ENCODE measurements around the gene ALX3.

Gene ALX3

DNA sequence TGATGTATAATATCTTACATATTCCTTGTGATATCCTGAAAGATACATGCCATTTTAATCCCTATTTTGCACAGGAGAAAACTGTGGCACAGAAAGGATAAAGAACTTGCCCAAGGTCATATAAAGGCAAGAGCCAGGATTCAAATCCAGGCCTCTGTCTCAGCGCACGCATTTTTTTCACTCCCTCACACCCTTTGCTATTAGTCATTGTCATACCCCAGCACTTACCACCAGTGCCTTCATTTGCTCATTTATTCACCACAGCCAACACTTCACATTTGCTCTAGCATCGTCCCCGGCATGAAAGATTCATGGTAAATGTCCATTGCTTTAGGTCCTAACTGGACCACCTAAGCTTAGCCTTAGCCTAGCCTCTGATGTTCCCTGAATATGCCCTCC is 14.2 kb downstream of the ALX3 start:
- H3K36me3 ChIP-seq (ENCODE audit: insufficient read depth, low read length), result peaks cover 17% of the 10 kb centered on the region; the same call in 1 of the 2 replicates
- H3K27me3 ChIP-seq (ENCODE audit: insufficient read depth, low read length), result no peaks in the 10 kb centered on the region
- H3K4me3 ChIP-seq (ENCODE audit: low read depth, low read length), result no peak overlapping the region
- H3K79me2 ChIP-seq (ENCODE audit: control insufficient read depth, insufficient read depth, low read length, unreplicated experiment), result no peaks in the 10 kb centered on the region
- H2AFZ ChIP-seq (ENCODE audit: low read length, unreplicated experiment), result no peak overlapping the region
- peaks cover 44% of the 10 kb centered on the region for H3K4me1 ChIP-seq (ENCODE audit: control insufficient read depth, insufficient read depth, low read length, unreplicated experiment)
- H3K27ac ChIP-seq (ENCODE audit: low read depth, low read length), result peak overlapping the region; percentile 66

DNA sequence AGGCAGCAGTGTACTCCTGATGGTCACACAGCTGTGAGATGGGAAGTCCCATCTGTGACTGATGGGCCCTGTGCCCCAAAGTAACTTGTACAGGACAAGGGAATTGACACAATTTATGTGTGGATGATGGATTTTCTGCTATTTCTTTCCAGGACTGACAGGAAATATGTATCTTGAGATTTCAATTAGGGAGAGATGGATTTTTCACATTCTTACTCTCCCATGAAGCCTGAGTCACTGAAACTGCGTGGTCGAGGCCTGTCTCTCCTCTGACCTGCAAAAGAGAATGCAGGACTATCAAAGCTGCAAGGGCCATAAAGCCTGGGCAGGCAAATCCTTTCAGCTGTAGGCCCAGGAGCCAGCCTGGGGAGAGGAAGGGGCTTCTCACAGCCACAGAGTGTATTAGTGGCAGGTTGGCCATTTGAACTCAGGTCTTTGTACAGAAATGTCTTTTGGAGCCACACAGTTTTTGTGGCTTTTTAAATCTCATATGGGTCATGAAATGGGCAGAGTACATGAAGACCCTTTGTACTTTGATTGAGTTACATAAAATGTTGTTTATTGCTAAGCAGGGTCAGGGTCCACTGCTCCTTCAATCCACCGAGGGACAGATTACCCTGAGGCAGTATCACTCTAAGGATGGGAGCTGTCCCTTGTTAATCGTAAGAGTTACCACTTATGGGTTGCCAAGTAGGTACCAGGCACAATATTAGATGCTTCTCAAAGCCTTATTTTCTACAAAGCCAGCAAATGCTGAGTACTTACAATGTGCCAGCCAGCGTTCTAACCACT is 14.8 kb downstream of the ALX3 start:
- Histone ChIP-seq H3K4me3 (ENCODE audit: low read depth, low read length) (no peak overlapping the region), H3K27ac (ENCODE audit: low read depth, low read length) (peak overlapping the region; percentile 66), H3K79me2 (ENCODE audit: control insufficient read depth, insufficient read depth, low read length, unreplicated experiment) (no peaks in the 10 kb centered on the region), H3K36me3 (ENCODE audit: insufficient read depth, low read length) (peaks cover 21% of the 10 kb centered on the region; the same call in 1 of the 2 replicates), H3K27me3 (ENCODE audit: insufficient read depth, low read length) (no peaks in the 10 kb centered on the region), H2AFZ (ENCODE audit: low read length, unreplicated experiment) (no peak overlapping the region), H3K4me1 (ENCODE audit: control insufficient read depth, insufficient read depth, low read length, unreplicated experiment) (peaks cover 49% of the 10 kb centered on the region)

DNA sequence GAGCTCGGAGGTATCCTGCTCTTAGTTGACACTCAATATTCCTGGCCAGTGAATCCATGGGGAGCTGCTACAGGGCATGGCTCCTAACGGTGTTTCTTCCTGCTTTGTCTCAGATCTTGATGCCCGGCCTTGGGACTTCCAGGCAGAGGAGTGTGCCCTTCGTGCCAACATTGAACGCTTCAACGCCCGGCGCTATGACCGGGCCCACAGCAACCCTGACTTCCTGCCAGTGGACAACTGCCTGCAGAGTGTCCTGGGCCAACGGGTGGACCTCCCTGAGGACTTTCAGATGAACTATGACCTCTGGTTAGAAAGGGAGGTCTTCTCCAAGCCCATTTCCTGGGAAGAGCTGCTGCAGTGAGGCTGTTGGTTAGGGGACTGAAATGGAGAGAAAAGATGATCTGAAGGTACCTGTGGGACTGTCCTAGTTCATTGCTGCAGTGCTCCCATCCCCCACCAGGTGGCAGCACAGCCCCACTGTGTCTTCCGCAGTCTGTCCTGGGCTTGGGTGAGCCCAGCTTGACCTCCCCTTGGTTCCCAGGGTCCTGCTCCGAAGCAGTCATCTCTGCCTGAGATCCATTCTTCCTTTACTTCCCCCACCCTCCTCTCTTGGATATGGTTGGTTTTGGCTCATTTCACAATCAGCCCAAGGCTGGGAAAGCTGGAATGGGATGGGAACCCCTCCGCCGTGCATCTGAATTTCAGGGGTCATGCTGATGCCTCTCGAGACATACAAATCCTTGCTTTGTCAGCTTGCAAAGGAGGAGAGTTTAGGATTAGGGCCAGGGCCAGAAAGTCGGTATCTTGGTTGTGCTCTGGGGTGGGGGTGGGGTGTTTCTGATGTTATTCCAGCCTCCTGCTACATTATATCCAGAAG is 16.7 kb downstream of the ALX3 start:
- H3K4me3 ChIP-seq (ENCODE audit: low read depth, low read length), result no peak overlapping the region
- no peak overlapping the region for H3K27ac ChIP-seq (ENCODE audit: low read depth, low read length)
- H2AFZ ChIP-seq (ENCODE audit: low read length, unreplicated experiment), result no peak overlapping the region
- no peaks in the 10 kb centered on the region for H3K79me2 ChIP-seq (ENCODE audit: control insufficient read depth, insufficient read depth, low read length, unreplicated experiment)
- H3K4me1 ChIP-seq (ENCODE audit: control insufficient read depth, insufficient read depth, low read length, unreplicated experiment), result peaks cover 54% of the 10 kb centered on the region
- no peaks in the 10 kb centered on the region for H3K27me3 ChIP-seq (ENCODE audit: insufficient read depth, low read length)
- H3K36me3 ChIP-seq (ENCODE audit: insufficient read depth, low read length), result peaks cover 22% of the 10 kb centered on the region; the same call in 1 of the 2 replicates

DNA sequence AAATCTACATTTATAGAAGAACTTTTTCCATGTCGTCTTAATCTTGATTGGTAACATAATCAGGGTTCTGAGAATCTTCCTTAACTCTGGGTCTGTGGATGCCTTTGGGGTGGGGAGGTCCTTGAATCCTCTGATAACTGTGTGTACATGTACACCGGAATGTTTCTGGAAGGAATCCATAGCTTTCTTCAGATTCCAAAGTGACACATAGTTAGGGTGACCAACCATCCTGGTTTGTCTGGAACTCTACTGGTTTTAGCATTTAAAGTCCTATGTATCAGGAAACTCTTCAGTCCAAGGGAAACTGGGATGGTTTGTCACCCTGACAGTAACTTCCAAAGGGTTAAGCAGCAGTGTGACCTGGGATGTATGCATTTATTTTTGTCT is 19.2 kb downstream of the ALX3 start:
- Histone ChIP-seq H3K27ac (ENCODE audit: low read depth, low read length) (no peak overlapping the region), H3K27me3 (ENCODE audit: insufficient read depth, low read length) (no peaks in the 10 kb centered on the region), H3K4me1 (ENCODE audit: control insufficient read depth, insufficient read depth, low read length, unreplicated experiment) (peaks cover 32% of the 10 kb centered on the region), H3K36me3 (ENCODE audit: insufficient read depth, low read length) (peaks cover 18% of the 10 kb centered on the region), H3K79me2 (ENCODE audit: control insufficient read depth, insufficient read depth, low read length, unreplicated experiment) (no peaks in the 10 kb centered on the region), H2AFZ (ENCODE audit: low read length, unreplicated experiment) (no peak overlapping the region), H3K4me3 (ENCODE audit: low read depth, low read length) (no peak overlapping the region)

DNA sequence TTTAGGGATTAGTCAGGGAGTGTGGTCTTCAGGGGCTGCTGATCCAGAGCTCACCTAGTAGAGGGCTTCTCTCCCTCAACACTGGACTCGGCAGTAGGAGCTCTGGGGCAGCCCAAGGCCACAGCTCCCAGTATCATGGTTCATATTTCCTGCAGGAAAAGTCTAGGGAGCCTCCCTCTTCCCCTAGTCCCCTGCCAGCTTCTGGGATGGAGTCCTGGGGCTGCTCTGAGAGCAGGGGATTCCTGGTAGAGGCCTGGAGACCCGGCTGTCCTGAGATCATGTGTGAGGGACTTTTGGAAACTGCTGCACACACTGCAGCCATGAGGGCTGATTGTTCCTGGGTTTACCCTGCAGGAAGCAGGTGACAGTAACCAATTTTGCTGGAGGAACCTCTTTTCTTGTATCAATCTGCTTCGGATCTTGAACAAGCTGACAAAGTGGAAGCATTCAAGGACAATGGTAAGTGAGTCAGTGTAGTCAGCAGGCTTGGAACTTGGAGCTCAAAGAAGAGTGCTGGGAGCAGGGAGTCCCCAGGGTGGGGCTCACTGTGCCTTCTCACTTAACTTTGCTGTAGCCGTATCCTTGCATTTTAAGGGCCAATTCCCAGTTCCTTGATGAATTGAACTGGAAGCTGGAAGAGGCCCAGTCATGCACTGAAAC is 19.7 kb downstream of the ALX3 start:
- Histone ChIP-seq H3K27me3 (ENCODE audit: insufficient read depth, low read length) (no peaks in the 10 kb centered on the region), H3K27ac (ENCODE audit: low read depth, low read length) (no peak overlapping the region), H3K36me3 (ENCODE audit: insufficient read depth, low read length) (peaks cover 21% of the 10 kb centered on the region), H2AFZ (ENCODE audit: low read length, unreplicated experiment) (no peak overlapping the region), H3K79me2 (ENCODE audit: control insufficient read depth, insufficient read depth, low read length, unreplicated experiment) (no peaks in the 10 kb centered on the region), H3K4me1 (ENCODE audit: control insufficient read depth, insufficient read depth, low read length, unreplicated experiment) (peaks cover 27% of the 10 kb centered on the region), H3K4me3 (ENCODE audit: low read depth, low read length) (no peak overlapping the region)

DNA sequence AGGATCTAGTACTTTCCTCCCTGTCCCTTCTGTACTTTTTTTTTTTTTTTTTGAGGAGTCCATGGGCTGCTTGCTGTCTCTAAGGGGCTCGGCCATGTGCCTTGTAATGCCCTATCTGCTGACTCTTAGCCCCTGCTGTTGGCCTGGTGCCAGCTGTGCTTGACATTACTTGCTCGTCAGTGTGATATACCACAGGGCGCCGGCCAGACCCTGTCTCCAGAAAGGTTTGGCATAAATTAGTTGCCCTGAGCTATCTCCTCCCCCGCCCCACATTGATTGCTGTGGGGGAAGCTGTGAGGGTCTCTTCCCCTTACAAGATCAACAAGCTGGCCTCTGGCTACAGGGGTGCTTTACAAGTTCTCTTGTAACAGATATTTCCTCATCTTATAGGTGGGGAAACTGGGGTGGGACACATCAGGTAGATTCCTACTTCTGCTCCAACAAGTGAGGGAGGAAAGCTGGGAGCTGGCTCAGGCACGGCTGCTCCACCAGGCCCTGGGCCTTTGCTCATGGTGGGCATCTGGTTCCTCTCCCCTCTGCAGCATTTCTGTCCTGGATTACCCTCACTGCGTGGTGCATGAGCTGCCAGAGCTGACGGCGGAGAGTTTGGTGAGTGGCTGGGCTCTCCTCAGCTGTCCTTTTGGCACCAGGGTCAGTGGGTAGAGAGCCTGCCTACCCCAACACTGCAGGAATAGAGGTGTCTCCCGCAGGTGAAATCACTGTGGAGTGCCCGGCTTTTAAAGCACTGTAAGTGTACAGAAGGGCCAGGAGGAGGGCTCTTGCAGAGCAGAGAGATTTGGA is 20.5 kb downstream of the ALX3 start:
- no peak overlapping the region for H3K4me3 ChIP-seq (ENCODE audit: low read depth, low read length)
- no peaks in the 10 kb centered on the region for H3K79me2 ChIP-seq (ENCODE audit: control insufficient read depth, insufficient read depth, low read length, unreplicated experiment)
- peaks cover 20% of the 10 kb centered on the region for H3K4me1 ChIP-seq (ENCODE audit: control insufficient read depth, insufficient read depth, low read length, unreplicated experiment)
- no peaks in the 10 kb centered on the region for H3K27me3 ChIP-seq (ENCODE audit: insufficient read depth, low read length)
- H3K27ac ChIP-seq (ENCODE audit: low read depth, low read length), result no peak overlapping the region
- H2AFZ ChIP-seq (ENCODE audit: low read length, unreplicated experiment), result no peak overlapping the region
- H3K36me3 ChIP-seq (ENCODE audit: insufficient read depth, low read length), result peaks cover 26% of the 10 kb centered on the region

DNA sequence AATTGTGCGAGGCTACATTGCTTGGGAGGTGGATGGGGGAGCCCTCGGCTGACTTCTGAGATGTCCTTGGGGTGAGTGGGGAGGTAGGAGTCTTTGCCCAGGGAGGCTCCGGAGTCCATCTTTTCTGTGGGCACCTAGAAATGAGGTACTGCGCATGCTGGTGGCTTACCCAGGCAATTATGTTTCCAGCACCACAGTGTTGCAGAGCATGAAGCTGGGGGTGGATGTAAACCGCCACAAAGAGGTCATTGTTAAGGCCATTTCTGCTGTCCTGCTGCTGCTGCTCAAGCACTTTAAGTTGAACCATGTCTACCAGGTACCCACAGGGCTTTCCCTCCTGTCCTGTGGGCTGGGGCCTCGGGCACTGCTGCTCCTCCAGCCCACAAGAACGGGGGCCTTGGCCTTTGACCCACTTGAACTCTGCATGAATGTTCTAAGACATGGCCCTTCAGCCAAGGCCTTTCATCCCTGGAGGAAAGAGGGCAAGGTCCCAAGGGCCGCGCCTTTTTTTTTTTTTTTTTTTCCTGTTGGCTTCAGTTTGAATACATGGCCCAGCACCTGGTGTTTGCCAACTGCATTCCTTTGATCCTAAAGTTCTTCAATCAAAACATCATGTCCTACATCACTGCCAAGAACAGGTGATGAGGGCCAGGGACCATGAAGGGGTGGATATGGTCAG is 21.4 kb downstream of the ALX3 start:
- H3K4me3 ChIP-seq (ENCODE audit: low read depth, low read length), result no peak overlapping the region
- no peak overlapping the region for H3K27ac ChIP-seq (ENCODE audit: low read depth, low read length)
- no peaks in the 10 kb centered on the region for H3K79me2 ChIP-seq (ENCODE audit: control insufficient read depth, insufficient read depth, low read length, unreplicated experiment)
- peaks cover 29% of the 10 kb centered on the region for H3K36me3 ChIP-seq (ENCODE audit: insufficient read depth, low read length)
- no peaks in the 10 kb centered on the region for H3K27me3 ChIP-seq (ENCODE audit: insufficient read depth, low read length)
- H2AFZ ChIP-seq (ENCODE audit: low read length, unreplicated experiment), result no peak overlapping the region
- peaks cover 12% of the 10 kb centered on the region for H3K4me1 ChIP-seq (ENCODE audit: control insufficient read depth, insufficient read depth, low read length, unreplicated experiment)

DNA sequence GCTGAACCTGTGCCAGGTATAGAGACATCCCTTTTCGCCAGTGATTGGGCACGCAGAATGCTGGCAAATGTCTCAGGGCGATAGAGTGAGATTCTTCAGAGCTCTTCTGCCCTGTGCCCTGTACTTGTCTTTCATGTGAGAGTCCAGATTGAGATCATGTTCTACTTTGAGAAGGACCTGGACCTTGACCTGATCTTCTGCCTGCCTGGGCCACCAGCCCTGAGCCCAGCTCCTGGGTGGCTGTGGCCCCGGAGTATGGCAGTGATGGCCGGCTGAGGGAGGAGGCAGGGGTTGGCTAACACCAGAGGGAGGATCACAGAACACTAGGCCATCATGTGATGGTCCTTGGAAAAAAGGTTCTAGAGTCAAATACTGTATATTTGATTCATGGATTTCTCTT is 22.2 kb downstream of the ALX3 start:
- H3K27ac ChIP-seq (ENCODE audit: low read depth, low read length), result no peak overlapping the region
- H3K36me3 ChIP-seq (ENCODE audit: insufficient read depth, low read length), result peaks cover 30% of the 10 kb centered on the region
- no peak overlapping the region for H2AFZ ChIP-seq (ENCODE audit: low read length, unreplicated experiment)
- no peaks in the 10 kb centered on the region for H3K27me3 ChIP-seq (ENCODE audit: insufficient read depth, low read length)
- H3K79me2 ChIP-seq (ENCODE audit: control insufficient read depth, insufficient read depth, low read length, unreplicated experiment), result no peaks in the 10 kb centered on the region
- H3K4me3 ChIP-seq (ENCODE audit: low read depth, low read length), result no peak overlapping the region
- H3K4me1 ChIP-seq (ENCODE audit: control insufficient read depth, insufficient read depth, low read length, unreplicated experiment), result peaks cover 10% of the 10 kb centered on the region

DNA sequence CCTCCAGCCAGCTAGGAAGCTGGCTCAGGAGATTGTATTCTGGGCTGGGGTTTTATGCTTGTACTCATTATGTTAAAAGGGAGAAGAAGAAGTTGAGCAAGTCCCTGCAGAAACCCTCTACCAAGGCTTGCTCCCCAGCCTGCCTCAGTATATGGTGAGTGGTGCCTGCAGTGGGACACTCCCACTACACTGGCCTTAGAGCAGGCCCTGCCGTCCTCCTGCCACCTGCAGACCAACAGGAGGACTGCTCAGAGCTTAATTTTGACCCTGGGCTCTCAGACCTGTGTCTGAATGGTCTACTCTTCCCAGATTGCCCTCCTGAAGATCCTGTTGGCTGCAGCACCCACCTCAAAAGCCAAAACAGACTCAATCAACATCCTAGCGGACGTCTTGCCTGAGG is 23.0 kb downstream of the ALX3 start:
- Histone ChIP-seq H3K4me3 (ENCODE audit: low read depth, low read length) (no peak overlapping the region), H2AFZ (ENCODE audit: low read length, unreplicated experiment) (no peak overlapping the region), H3K4me1 (ENCODE audit: control insufficient read depth, insufficient read depth, low read length, unreplicated experiment) (peaks cover 10% of the 10 kb centered on the region), H3K36me3 (ENCODE audit: insufficient read depth, low read length) (peaks cover 33% of the 10 kb centered on the region), H3K79me2 (ENCODE audit: control insufficient read depth, insufficient read depth, low read length, unreplicated experiment) (no peaks in the 10 kb centered on the region), H3K27me3 (ENCODE audit: insufficient read depth, low read length) (no peaks in the 10 kb centered on the region), H3K27ac (ENCODE audit: low read depth, low read length) (no peak overlapping the region)

Data from ACC112 (cell line).